ENCODE results near the gene CXCL11.

Gene CXCL11

GRCh38 chr4:76035141-76035540, 729 bp downstream of the CXCL11 start:
- no peak for TF ChIP-seq TAF1 (IDR thresholded peaks at IDR 0.05; ENCODE audit: borderline replicate concordance, insufficient read depth, low read length)
- TF ChIP-seq REST (IDR thresholded peaks at IDR 0.05; ENCODE audit: insufficient read depth in 1 of 2, low read depth in 2 of 2, low read length in 2 of 2): no peak
- no peak for TF ChIP-seq FOXP2 (optimal IDR thresholded peaks at IDR 0.05; ENCODE audit: borderline replicate concordance, extremely low read depth, extremely low read length, insufficient read depth)
- no peak for TF ChIP-seq SIN3A (IDR thresholded peaks at IDR 0.05; ENCODE audit: borderline replicate concordance, insufficient read depth, low read length)
- no peak for TF ChIP-seq POLR2AphosphoS5 (IDR thresholded peaks at IDR 0.05; ENCODE audit: low read depth, low read length)

GRCh38 chr4:76029300-76029699, 6.6 kb downstream of the CXCL11 start:
- TF ChIP-seq FOXP2 (optimal IDR thresholded peaks at IDR 0.05; ENCODE audit: borderline replicate concordance, extremely low read depth, extremely low read length, insufficient read depth) (no peak), SIN3A (IDR thresholded peaks at IDR 0.05; ENCODE audit: borderline replicate concordance, insufficient read depth, low read length) (no peak), POLR2AphosphoS5 (IDR thresholded peaks at IDR 0.05; ENCODE audit: low read depth, low read length) (no peak), TAF1 (IDR thresholded peaks at IDR 0.05; ENCODE audit: borderline replicate concordance, insufficient read depth, low read length) (no peak), REST (IDR thresholded peaks at IDR 0.05; ENCODE audit: insufficient read depth in 1 of 2, low read depth in 2 of 2, low read length in 2 of 2) (no peak)

- TF ChIP-seq REST (IDR thresholded peaks at IDR 0.05; ENCODE audit: insufficient read depth in 1 of 2, low read depth in 2 of 2, low read length in 2 of 2): no peak
- no peak for TF ChIP-seq SIN3A (IDR thresholded peaks at IDR 0.05; ENCODE audit: borderline replicate concordance, insufficient read depth, low read length)
- TF ChIP-seq FOXP2 (optimal IDR thresholded peaks at IDR 0.05; ENCODE audit: borderline replicate concordance, extremely low read depth, extremely low read length, insufficient read depth): no peak
These were observed 7.5 kb downstream of the CXCL11 start for GRCh38 chr4:76028350-76028765.

- no peak for TF ChIP-seq SIN3A (IDR thresholded peaks at IDR 0.05; ENCODE audit: borderline replicate concordance, insufficient read depth, low read length)
- no peak for TF ChIP-seq REST (IDR thresholded peaks at IDR 0.05; ENCODE audit: insufficient read depth in 1 of 2, low read depth in 2 of 2, low read length in 2 of 2)
- no peak for TF ChIP-seq FOXP2 (optimal IDR thresholded peaks at IDR 0.05; ENCODE audit: borderline replicate concordance, extremely low read depth, extremely low read length, insufficient read depth)
- TF ChIP-seq POLR2AphosphoS5 (IDR thresholded peaks at IDR 0.05; ENCODE audit: low read depth, low read length): no peak
- no peak for TF ChIP-seq TAF1 (IDR thresholded peaks at IDR 0.05; ENCODE audit: borderline replicate concordance, insufficient read depth, low read length)
These were observed 11.8 kb downstream of the CXCL11 start for GRCh38 chr4:76024065-76024464.

- TF ChIP-seq SIN3A (IDR thresholded peaks at IDR 0.05; ENCODE audit: borderline replicate concordance, insufficient read depth, low read length): no peak
- TF ChIP-seq FOXP2 (optimal IDR thresholded peaks at IDR 0.05; ENCODE audit: borderline replicate concordance, extremely low read depth, extremely low read length, insufficient read depth): no peak
- TF ChIP-seq REST (IDR thresholded peaks at IDR 0.05; ENCODE audit: insufficient read depth in 1 of 2, low read depth in 2 of 2, low read length in 2 of 2): no peak
- no peak for TF ChIP-seq TAF1 (IDR thresholded peaks at IDR 0.05; ENCODE audit: borderline replicate concordance, insufficient read depth, low read length)
- TF ChIP-seq POLR2AphosphoS5 (IDR thresholded peaks at IDR 0.05; ENCODE audit: low read depth, low read length): no peak
These were observed 12.5 kb downstream of the CXCL11 start, which contains the start of gene CXCL10 for GRCh38 chr4:76023389-76023788. Gene CXCL10, minus strand, starts transcription at chr4:76023497. Its CDS starts 66 bp downstream, at chr4:76023431.

Data from PFSK-1 (cell line).